Loucy (cell line): ENCODE measurements around the gene PLEKHA6.

Source experiments
- H2AFZ ChIP-seq: fragments of 200-600 bp; sonication (generic); 2 replicates; pipeline ENCODE4 v1.6.0; 2016; ENCODE audit warnings: antibody characterized with exemption, mild to moderate bottlenecking, low read length, moderate library complexity
- H3F3A ChIP-seq: fragments of 200-600 bp; 2 replicates; pipeline ENCODE4 v1.6.0; 2016; ENCODE audit warnings: antibody characterized with exemption, low read depth, mild to moderate bottlenecking
- H3K27me3 ChIP-seq: fragments of 200-600 bp; sonication (generic); 2 replicates; pipeline ENCODE4 v1.6.1; 2014; ENCODE audit warnings: low read length, mild to moderate bottlenecking; ENCODE audit not compliant: insufficient read depth, poor library complexity, severe bottlenecking
- H3K36me3 ChIP-seq: fragments of 200-600 bp; sonication (generic); 2 replicates; pipeline ENCODE4 v1.6.1; 2016; ENCODE audit warnings: low read length; ENCODE audit not compliant: insufficient read depth
- H3K4me1 ChIP-seq: fragments of 200-600 bp; sonication (generic); 2 replicates; pipeline ENCODE4 v1.5.1; 2014; ENCODE audit warnings: low read length, mild to moderate bottlenecking; ENCODE audit not compliant: insufficient read depth, poor library complexity, severe bottlenecking
- H3K4me2 ChIP-seq: fragments of 200-600 bp; sonication (generic); 2 replicates; pipeline ENCODE4 v1.6.0; 2014; ENCODE audit warnings: antibody characterized with exemption, low read length, low read depth, mild to moderate bottlenecking; ENCODE audit not compliant: poor library complexity, severe bottlenecking
- H3K4me3 ChIP-seq: fragments of 200-600 bp; sonication (generic); 2 replicates; pipeline ENCODE4 v1.5.1; 2014; ENCODE audit warnings: low read length, mild to moderate bottlenecking, mixed read lengths; ENCODE audit not compliant: poor library complexity, severe bottlenecking
- H3K79me2 ChIP-seq: fragments of 200-600 bp; sonication (generic); 2 replicates; pipeline ENCODE4 v1.6.1; 2014; ENCODE audit warnings: low read length; ENCODE audit not compliant: insufficient read depth
- H3K9ac ChIP-seq: fragments of 200-600 bp; sonication (generic); 2 replicates; pipeline ENCODE4 v1.6.0; 2014; ENCODE audit warnings: mild to moderate bottlenecking, low read depth, low read length, moderate library complexity; ENCODE audit not compliant: poor library complexity, severe bottlenecking
- H3K9me2 ChIP-seq: fragments of 200-600 bp; sonication (generic); replicated peaks from 2 replicates; pipeline ENCODE4 v1.6.1; 2016; ENCODE audit warnings: low read depth, low read length, mixed read lengths
- H3K9me3 ChIP-seq: fragments of 200-600 bp; sonication (generic); 2 replicates; pipeline ENCODE4 v1.6.1; 2014; ENCODE audit warnings: mild to moderate bottlenecking, antibody characterized with exemption, low read length, low read depth; ENCODE audit not compliant: insufficient read depth
- H4K20me1 ChIP-seq: fragments of 200-600 bp; sonication (generic); 2 replicates; pipeline ENCODE4 v1.6.0; 2014; ENCODE audit warnings: antibody characterized with exemption, low read length, mild to moderate bottlenecking; ENCODE audit not compliant: insufficient read depth, poor library complexity, severe bottlenecking
- CTCF ChIP-seq: fragments of 200-600 bp; sonication (generic); conservative IDR thresholded peaks from 2 replicates; pipeline ENCODE4 v1.5.1; 2014; ENCODE audit warnings: mild to moderate bottlenecking, antibody characterized with exemption, low read length
- EZH2phosphoT487 ChIP-seq: fragments of 200-600 bp; IDR thresholded peaks from 2 replicates; pipeline ENCODE4 v1.6.1; 2018; ENCODE audit warnings: antibody characterized with exemption, mild to moderate bottlenecking, moderate library complexity, borderline replicate concordance

Gene PLEKHA6

GRCh38 chr1:204169858-204170257 lies 189.9 kb downstream of the PLEKHA6 start:
- H2AFZ ChIP-seq, result no peak overlapping the region
- H3K27me3 ChIP-seq, result no peaks in the 10 kb centered on the region
- H3K79me2 ChIP-seq, result no peaks in the 10 kb centered on the region
- no peak for TF ChIP-seq CTCF
- no peak for TF ChIP-seq EZH2phosphoT487
- no peak overlapping the region for H3K4me2 ChIP-seq
- no peak overlapping the region for H3K9ac ChIP-seq
- no peaks in the 10 kb centered on the region for H3K4me1 ChIP-seq
- no peak overlapping the region for H3K4me3 ChIP-seq
- no peaks in the 10 kb centered on the region for H4K20me1 ChIP-seq
- peaks cover 13% of the 10 kb centered on the region; the same call in 1 of the 2 replicates for H3K9me3 ChIP-seq
- no peaks in the 10 kb centered on the region for H3K36me3 ChIP-seq
- H3K9me2 ChIP-seq, result no peaks in the 10 kb centered on the region
- no peaks in the 10 kb centered on the region for H3F3A ChIP-seq
